SK-N-SH (cell line): ENCODE measurements around the gene LRRC8D. TPM values are rescaled to one million over a fixed set of nuclear protein-coding genes. Genes with fewer than 3 reads are reported as not detected.

Experiments used
- CTCF ChIA-PET: fragments of 300-600, 350-600 bp; formaldehyde crosslinking; extraction: SDS; loops from one replicate; lab custom pipeline; 2021; lab: Yijun Ruan, JAX
- POLR2A ChIA-PET: fragments of 350-600 bp; sonication (Branson Sonifier 250); formaldehyde crosslinking; extraction: SDS; loops from one replicate; lab custom pipeline; 2020; ENCODE audit warnings: antibody characterized with exemption, inconsistent platforms; lab: Yijun Ruan, JAX
- DNase-seq: peaks from one replicate; pipeline ENCODE4 v3.0.0; 2012
- H2AFZ ChIP-seq: fragments of 200-600 bp; sonication (generic); 2 replicates; pipeline ENCODE4 v1.8.1; 2016; ENCODE audit warnings: antibody characterized with exemption, mild to moderate bottlenecking, low read depth
- H3F3A ChIP-seq: fragments of 200-600 bp; sonication (generic); replicated peaks from 2 replicates; pipeline ENCODE3; 2016; ENCODE audit warnings: antibody characterized with exemption, mild to moderate bottlenecking; ENCODE audit not compliant: insufficient read depth
- H3K27ac ChIP-seq, 2 experiments: fragments of 200-500 bp in 1 of 2; fragments of 200-600 bp in 1 of 2; sonication (Bioruptor generic) in 1 of 2; sonication (generic), shearing (Covaris generic) in 1 of 2; 2 replicates each; pipeline versions ENCODE4 v1.5.1 to v1.6.1; 2014 to 2016; ENCODE audit warnings: low read depth in 2 of 2, inconsistent platforms in 1 of 2, low read length in 1 of 2, mild to moderate bottlenecking in 1 of 2, mixed read lengths in 1 of 2
- H3K27me3 ChIP-seq: fragments of 200-600 bp; sonication (generic), shearing (Covaris generic); 2 replicates; pipeline ENCODE4 v1.6.1; 2016; ENCODE audit warnings: mixed run types; ENCODE audit not compliant: insufficient read depth
- H3K36me3 ChIP-seq, 2 experiments: fragments of 200-500 bp in 1 of 2; fragments of 200-600 bp in 1 of 2; sonication (Bioruptor generic) in 1 of 2; sonication (generic) in 1 of 2; replicated peaks in 1 of 2; 2 replicates each; pipeline versions ENCODE3 to v1.5.1; 2014 to 2016; ENCODE audit warnings: low read length in 1 of 2, mild to moderate bottlenecking in 1 of 2; ENCODE audit not compliant: insufficient read depth in 2 of 2, control insufficient read depth in 1 of 2
- H3K4me1 ChIP-seq, 2 experiments: fragments of 200-500 bp in 1 of 2; fragments of 200-600 bp in 1 of 2; sonication (Bioruptor generic) in 1 of 2; sonication (generic), shearing (Covaris generic) in 1 of 2; 2 replicates each; pipeline versions ENCODE4 v1.5.1 to v1.6.1; 2014 to 2016; ENCODE audit warnings: low read depth in 1 of 2, low read length in 1 of 2, mixed run types in 1 of 2; ENCODE audit not compliant: insufficient read depth in 2 of 2, control insufficient read depth in 1 of 2
- H3K4me2 ChIP-seq: fragments of 200-600 bp; sonication (generic), shearing (Covaris generic); 2 replicates; pipeline ENCODE4 v1.6.1; 2017; ENCODE audit warnings: mixed run types
- H3K4me3 ChIP-seq, 2 experiments: fragments of 200-500 bp in 1 of 2; fragments of 200-600 bp in 1 of 2; sonication (Bioruptor generic) in 1 of 2; sonication (generic), shearing (Covaris generic) in 1 of 2; 2 replicates each; pipeline versions ENCODE4 v1.5.1 to v1.8.1; 2014 to 2016; ENCODE audit warnings: low read depth in 2 of 2, inconsistent platforms in 1 of 2, low read length in 1 of 2, mild to moderate bottlenecking in 1 of 2, mixed read lengths in 1 of 2, moderate library complexity in 1 of 2
- H3K79me2 ChIP-seq: fragments of 200-600 bp; sonication (generic); 2 replicates; pipeline ENCODE4 v1.8.1; 2017; ENCODE audit warnings: mild to moderate bottlenecking; ENCODE audit not compliant: insufficient read depth
- H3K9ac ChIP-seq: fragments of 200-600 bp; sonication (generic); 2 replicates; pipeline ENCODE4 v1.6.1; 2017; ENCODE audit warnings: mixed run types
- H3K9me2 ChIP-seq: fragments of 200-600 bp; sonication (generic); 2 replicates; pipeline ENCODE4 v1.6.1; 2017; ENCODE audit warnings: mixed run types
- H3K9me3 ChIP-seq: fragments of 200-600 bp; sonication (generic); 2 replicates; pipeline ENCODE4 v1.6.1; 2017; ENCODE audit warnings: mixed run types, mild to moderate bottlenecking, moderate library complexity
- H4K20me1 ChIP-seq: fragments of 200-600 bp; sonication (generic); 2 replicates; pipeline ENCODE4 v1.6.1; 2017; ENCODE audit warnings: mild to moderate bottlenecking, mixed run types; ENCODE audit not compliant: insufficient read depth
- CHD2 ChIP-seq: fragments of 150-350 bp; IDR thresholded peaks from 2 replicates; pipeline ENCODE4 v1.6.1; 2018; ENCODE audit warnings: low read length; ENCODE audit not compliant: partially characterized antibody
- ELF1 ChIP-seq: IDR thresholded peaks from 2 replicates; pipeline ENCODE4 v1.4.0; 2012
- EZH2phosphoT487 ChIP-seq: fragments of 200-600 bp; sonication (generic); IDR thresholded peaks from 2 replicates; pipeline ENCODE4 v1.6.1; 2017; ENCODE audit warnings: low read depth, mixed run types, mild to moderate bottlenecking, antibody characterized with exemption, moderate library complexity, borderline replicate concordance
- FOSL2 ChIP-seq: IDR thresholded peaks from 2 replicates; pipeline ENCODE4 v1.4.0; 2012; ENCODE audit warnings: low read depth, mild to moderate bottlenecking, moderate library complexity, borderline replicate concordance
- FOXJ3 ChIP-seq: sonication (generic); formaldehyde crosslinking; IDR thresholded peaks from 2 replicates; pipeline ENCODE4 v1.5.1; 2020; ENCODE audit warnings: mild to moderate bottlenecking, missing genetic modification reagents
- FOXM1 ChIP-seq: IDR thresholded peaks from 2 replicates; pipeline ENCODE4 v1.4.0; 2012; ENCODE audit warnings: low read depth, mild to moderate bottlenecking
- GABPA ChIP-seq: IDR thresholded peaks from 2 replicates; pipeline ENCODE4 v1.4.0; 2012; ENCODE audit warnings: low read depth, mild to moderate bottlenecking
- GATA2 ChIP-seq: sonication (generic); formaldehyde crosslinking; IDR thresholded peaks from 2 replicates; pipeline ENCODE4 v1.5.0; 2020; ENCODE audit warnings: mild to moderate bottlenecking, missing genetic modification reagents
- JUND ChIP-seq: IDR thresholded peaks from 2 replicates; pipeline ENCODE4 v1.4.0; 2012
- MXI1 ChIP-seq: IDR thresholded peaks from 2 replicates; pipeline ENCODE4 v1.6.1; 2012; ENCODE audit warnings: mild to moderate bottlenecking, low read depth, low read length, improper control_type of control experiment
- NFIC ChIP-seq: IDR thresholded peaks from 2 replicates; pipeline ENCODE4 v1.4.0; 2012; ENCODE audit warnings: borderline replicate concordance
- NRF1 ChIP-seq: IDR thresholded peaks from 2 replicates; pipeline ENCODE4 v1.6.1; 2012; ENCODE audit warnings: low read depth, mild to moderate bottlenecking, low read length
- POLR2AphosphoS5 ChIP-seq: IDR thresholded peaks from 2 replicates; pipeline ENCODE4 v1.6.1; 2012; ENCODE audit warnings: low read depth, low read length
- RCOR1 ChIP-seq: fragments of 150-350 bp; IDR thresholded peaks from 2 replicates; pipeline ENCODE4 v1.6.1; 2017; ENCODE audit warnings: antibody characterized with exemption, low read length
- RFX5 ChIP-seq: IDR thresholded peaks from 2 replicates; pipeline ENCODE4 v1.6.1; 2012; ENCODE audit warnings: mild to moderate bottlenecking, improper control_type of control experiment, low read length
- RXRA ChIP-seq: IDR thresholded peaks from 2 replicates; pipeline ENCODE4 v1.4.0; 2012; ENCODE audit warnings: low read depth, mild to moderate bottlenecking, borderline replicate concordance
- SMC3 ChIP-seq: IDR thresholded peaks from 2 replicates; pipeline ENCODE4 v1.6.1; 2012; ENCODE audit warnings: low read depth, low read length, improper control_type of control experiment
- TAF1 ChIP-seq: IDR thresholded peaks from 2 replicates; pipeline ENCODE4 v1.6.1; 2012; ENCODE audit warnings: low read depth, mild to moderate bottlenecking, low read length, moderate library complexity, borderline replicate concordance
- TCF12 ChIP-seq: IDR thresholded peaks from 2 replicates; pipeline ENCODE4 v1.4.0; 2012
- TEAD4 ChIP-seq: IDR thresholded peaks from 2 replicates; pipeline ENCODE4 v1.4.0; 2012; ENCODE audit warnings: mild to moderate bottlenecking, borderline replicate concordance; ENCODE audit not compliant: insufficient read depth
- YY1 ChIP-seq: IDR thresholded peaks from 2 replicates; pipeline ENCODE4 v1.4.0; 2012; ENCODE audit warnings: low read depth, mild to moderate bottlenecking
- WGBS: methylation state at CpG from one replicate; pipeline ENCODE4 v1.1.6; 2017; ENCODE audit warnings: low lambda C conversion rate; 5-methylcytosine and 5-hydroxymethylcytosine counted together
- polyA plus RNA-seq, 3 experiments: library from polyadenylated mRNA; depleted of rRNA; stranded (reverse); fragments of >200 nt; gene quantifications; 2 replicates each; pipeline ENCODE4 v1.2.3, GENCODE V29; 2012
- TF ChIP-seq, protein P1 (sequence below): fragments of 200-600 bp; sonication (generic); IDR thresholded peaks from 2 replicates; pipeline ENCODE4 v1.6.1; 2017; ENCODE audit warnings: antibody characterized with exemption, mild to moderate bottlenecking, moderate library complexity
- TF ChIP-seq, protein P2 (sequence below): IDR thresholded peaks from 2 replicates; pipeline ENCODE4; 2012
- TF ChIP-seq, protein P3 (sequence below): IDR thresholded peaks from 2 replicates; pipeline ENCODE4 v1.4.0; 2012; ENCODE audit warnings: low read depth, borderline replicate concordance
- TF ChIP-seq, protein P4 (sequence below): fragments of 150-350 bp; IDR thresholded peaks from 2 replicates; pipeline ENCODE4 v1.6.1; 2016; ENCODE audit warnings: mild to moderate bottlenecking, low read depth, low read length
- TF ChIP-seq, protein P5 (sequence below): fragments of 150-350 bp; IDR thresholded peaks from 2 replicates; pipeline ENCODE4 v1.6.1; 2017; ENCODE audit warnings: antibody characterized with exemption, low read length, low read depth, borderline replicate concordance
- TF ChIP-seq, protein P6 (sequence below): IDR thresholded peaks from 2 replicates; pipeline ENCODE4 v1.4.0; 2012; ENCODE audit warnings: low read depth, borderline replicate concordance

Gene LRRC8D
- polyA plus RNA-seq, 1 of the 3 experiments (the other 2 are of a cell fraction), result 15.0 TPM

DNA sequence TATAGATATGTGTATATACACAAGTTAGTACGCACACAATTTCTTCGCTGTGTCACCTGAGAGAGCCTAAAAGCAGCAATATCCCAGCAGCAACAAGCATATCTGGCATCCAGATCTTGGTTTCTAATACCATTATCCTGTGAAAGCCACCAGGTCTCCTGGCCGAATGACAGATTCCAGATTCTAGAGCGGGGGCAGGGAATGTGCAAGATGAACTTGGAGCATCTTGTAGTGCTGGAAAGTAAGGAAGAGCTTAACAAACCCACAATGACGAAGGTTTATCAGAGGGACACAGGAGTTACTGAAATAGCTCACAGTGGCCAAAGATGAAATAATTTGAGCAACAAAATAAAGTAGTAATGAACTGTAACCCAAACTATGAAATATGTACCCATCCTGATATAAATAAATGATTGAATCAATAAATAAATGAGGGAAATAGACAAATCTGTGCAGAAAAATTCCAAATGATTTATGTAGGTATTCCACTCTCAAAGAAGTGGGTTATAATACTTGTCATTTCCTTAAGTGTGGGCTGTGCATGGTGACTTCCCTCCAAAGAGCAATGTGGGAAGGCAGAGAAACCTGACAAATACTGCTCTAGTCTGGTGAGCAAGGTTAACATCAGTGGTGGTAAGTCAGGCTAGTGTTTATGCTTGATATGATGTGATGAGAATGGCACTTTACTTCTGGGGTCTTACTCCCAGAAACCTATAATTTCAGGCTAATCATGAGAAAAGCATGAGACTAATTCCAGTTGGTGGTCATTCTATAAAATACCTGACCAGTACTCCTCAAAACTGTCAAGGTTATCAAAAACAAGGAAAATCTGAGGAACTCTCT lies 67.9 kb downstream of the LRRC8D start:
- Histone ChIP-seq H3K9me2 (no peaks in the 10 kb centered on the region), H3K79me2 (peaks cover 6% of the 10 kb centered on the region; the same call in 1 of the 2 replicates), H3K36me3 (no peaks in the 10 kb centered on the region), H3K4me2 (no peak overlapping the region), H3K27me3 (no peaks in the 10 kb centered on the region), H4K20me1 (no peaks in the 10 kb centered on the region), H2AFZ (no peak overlapping the region), H3K9me3 (no peaks in the 10 kb centered on the region), H3F3A (peaks cover 29% of the 10 kb centered on the region), H3K4me3 (no peak overlapping the region), H3K27ac (0 out of 4 replicates have a peak overlapping the region, but pooled peaks of 1 of the 2 experiments have one; percentile 76), H3K9ac (no peak overlapping the region), H3K4me1 (peaks cover 8 to 50% of the 10 kb centered on the region in 2 experiments)
- ChIA-PET CTCF (interaction anchor here (0.8 to 1.0 kb wide), 2 partner anchors 11 to 27 kb away, joined by 3 read pairs; no protein-coding TSS in a partner anchor), POLR2A (no interaction called here)
- WGBS, result 84% methylated on average over 5 of the region's 5 CpGs
- no peak for DNase-seq
- TF ChIP-seq, protein P1, sequence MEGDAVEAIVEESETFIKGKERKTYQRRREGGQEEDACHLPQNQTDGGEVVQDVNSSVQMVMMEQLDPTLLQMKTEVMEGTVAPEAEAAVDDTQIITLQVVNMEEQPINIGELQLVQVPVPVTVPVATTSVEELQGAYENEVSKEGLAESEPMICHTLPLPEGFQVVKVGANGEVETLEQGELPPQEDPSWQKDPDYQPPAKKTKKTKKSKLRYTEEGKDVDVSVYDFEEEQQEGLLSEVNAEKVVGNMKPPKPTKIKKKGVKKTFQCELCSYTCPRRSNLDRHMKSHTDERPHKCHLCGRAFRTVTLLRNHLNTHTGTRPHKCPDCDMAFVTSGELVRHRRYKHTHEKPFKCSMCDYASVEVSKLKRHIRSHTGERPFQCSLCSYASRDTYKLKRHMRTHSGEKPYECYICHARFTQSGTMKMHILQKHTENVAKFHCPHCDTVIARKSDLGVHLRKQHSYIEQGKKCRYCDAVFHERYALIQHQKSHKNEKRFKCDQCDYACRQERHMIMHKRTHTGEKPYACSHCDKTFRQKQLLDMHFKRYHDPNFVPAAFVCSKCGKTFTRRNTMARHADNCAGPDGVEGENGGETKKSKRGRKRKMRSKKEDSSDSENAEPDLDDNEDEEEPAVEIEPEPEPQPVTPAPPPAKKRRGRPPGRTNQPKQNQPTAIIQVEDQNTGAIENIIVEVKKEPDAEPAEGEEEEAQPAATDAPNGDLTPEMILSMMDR, result no peak
- TF ChIP-seq GATA2 (CRISPR knock-in tag), result peak; percentile 83
- TF ChIP-seq NFIC, result no peak
- TF ChIP-seq RCOR1, result no peak
- TF ChIP-seq, protein P2, sequence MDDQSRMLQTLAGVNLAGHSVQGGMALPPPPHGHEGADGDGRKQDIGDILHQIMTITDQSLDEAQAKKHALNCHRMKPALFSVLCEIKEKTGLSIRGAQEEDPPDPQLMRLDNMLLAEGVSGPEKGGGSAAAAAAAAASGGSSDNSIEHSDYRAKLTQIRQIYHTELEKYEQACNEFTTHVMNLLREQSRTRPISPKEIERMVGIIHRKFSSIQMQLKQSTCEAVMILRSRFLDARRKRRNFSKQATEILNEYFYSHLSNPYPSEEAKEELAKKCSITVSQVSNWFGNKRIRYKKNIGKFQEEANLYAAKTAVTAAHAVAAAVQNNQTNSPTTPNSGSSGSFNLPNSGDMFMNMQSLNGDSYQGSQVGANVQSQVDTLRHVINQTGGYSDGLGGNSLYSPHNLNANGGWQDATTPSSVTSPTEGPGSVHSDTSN, result no peak
- no peak for TF ChIP-seq SMC3
- no peak for TF ChIP-seq RXRA
- TF ChIP-seq JUND, result no peak
- TF ChIP-seq, protein P3, sequence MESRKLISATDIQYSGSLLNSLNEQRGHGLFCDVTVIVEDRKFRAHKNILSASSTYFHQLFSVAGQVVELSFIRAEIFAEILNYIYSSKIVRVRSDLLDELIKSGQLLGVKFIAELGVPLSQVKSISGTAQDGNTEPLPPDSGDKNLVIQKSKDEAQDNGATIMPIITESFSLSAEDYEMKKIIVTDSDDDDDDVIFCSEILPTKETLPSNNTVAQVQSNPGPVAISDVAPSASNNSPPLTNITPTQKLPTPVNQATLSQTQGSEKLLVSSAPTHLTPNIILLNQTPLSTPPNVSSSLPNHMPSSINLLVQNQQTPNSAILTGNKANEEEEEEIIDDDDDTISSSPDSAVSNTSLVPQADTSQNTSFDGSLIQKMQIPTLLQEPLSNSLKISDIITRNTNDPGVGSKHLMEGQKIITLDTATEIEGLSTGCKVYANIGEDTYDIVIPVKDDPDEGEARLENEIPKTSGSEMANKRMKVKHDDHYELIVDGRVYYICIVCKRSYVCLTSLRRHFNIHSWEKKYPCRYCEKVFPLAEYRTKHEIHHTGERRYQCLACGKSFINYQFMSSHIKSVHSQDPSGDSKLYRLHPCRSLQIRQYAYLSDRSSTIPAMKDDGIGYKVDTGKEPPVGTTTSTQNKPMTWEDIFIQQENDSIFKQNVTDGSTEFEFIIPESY, result no peak
- TF ChIP-seq ELF1, result no peak
- TF ChIP-seq, protein P4, sequence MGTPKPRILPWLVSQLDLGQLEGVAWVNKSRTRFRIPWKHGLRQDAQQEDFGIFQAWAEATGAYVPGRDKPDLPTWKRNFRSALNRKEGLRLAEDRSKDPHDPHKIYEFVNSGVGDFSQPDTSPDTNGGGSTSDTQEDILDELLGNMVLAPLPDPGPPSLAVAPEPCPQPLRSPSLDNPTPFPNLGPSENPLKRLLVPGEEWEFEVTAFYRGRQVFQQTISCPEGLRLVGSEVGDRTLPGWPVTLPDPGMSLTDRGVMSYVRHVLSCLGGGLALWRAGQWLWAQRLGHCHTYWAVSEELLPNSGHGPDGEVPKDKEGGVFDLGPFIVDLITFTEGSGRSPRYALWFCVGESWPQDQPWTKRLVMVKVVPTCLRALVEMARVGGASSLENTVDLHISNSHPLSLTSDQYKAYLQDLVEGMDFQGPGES, result no peak
- 0 out of 2 replicates have a peak, but pooled peaks have one; percentile 49 for TF ChIP-seq FOXJ3 (CRISPR knock-in tag)
- no peak for TF ChIP-seq FOXM1
- TF ChIP-seq CHD2, result peak; percentile 41
- TF ChIP-seq NRF1, result no peak
- TF ChIP-seq, protein P5, sequence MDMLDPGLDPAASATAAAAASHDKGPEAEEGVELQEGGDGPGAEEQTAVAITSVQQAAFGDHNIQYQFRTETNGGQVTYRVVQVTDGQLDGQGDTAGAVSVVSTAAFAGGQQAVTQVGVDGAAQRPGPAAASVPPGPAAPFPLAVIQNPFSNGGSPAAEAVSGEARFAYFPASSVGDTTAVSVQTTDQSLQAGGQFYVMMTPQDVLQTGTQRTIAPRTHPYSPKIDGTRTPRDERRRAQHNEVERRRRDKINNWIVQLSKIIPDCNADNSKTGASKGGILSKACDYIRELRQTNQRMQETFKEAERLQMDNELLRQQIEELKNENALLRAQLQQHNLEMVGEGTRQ, result no peak
- TF ChIP-seq RFX5, result no peak
- TF ChIP-seq TAF1, result no peak
- TF ChIP-seq GABPA, result no peak
- TF ChIP-seq TEAD4, result no peak
- TF ChIP-seq TCF12, result no peak
- TF ChIP-seq YY1, result no peak
- TF ChIP-seq, protein P6, sequence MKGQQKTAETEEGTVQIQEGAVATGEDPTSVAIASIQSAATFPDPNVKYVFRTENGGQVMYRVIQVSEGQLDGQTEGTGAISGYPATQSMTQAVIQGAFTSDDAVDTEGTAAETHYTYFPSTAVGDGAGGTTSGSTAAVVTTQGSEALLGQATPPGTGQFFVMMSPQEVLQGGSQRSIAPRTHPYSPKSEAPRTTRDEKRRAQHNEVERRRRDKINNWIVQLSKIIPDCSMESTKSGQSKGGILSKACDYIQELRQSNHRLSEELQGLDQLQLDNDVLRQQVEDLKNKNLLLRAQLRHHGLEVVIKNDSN, result no peak
- no peak for TF ChIP-seq MXI1
- TF ChIP-seq POLR2AphosphoS5, result no peak
- no peak for TF ChIP-seq EZH2phosphoT487
- TF ChIP-seq FOSL2, result no peak
